Subcutaneous preadipocyte (primary cell): ENCODE data around the gene P4HA1. TPM values are rescaled to one million over a fixed set of nuclear protein-coding genes. Genes with fewer than 3 reads are reported as not detected.
A peak's percentile ranks its signal among the peaks of the same experiment; 100 is the strongest.

Experiments used
- small RNA-seq: library from RNA; depleted of rRNA; stranded (forward); fragments of <200 nt; gene quantifications from one replicate; pipeline ENCODE3, GENCODE V24; 2012
- total RNA-seq: library from RNA; depleted of rRNA; stranded (reverse); fragments of >200 nt; gene quantifications from 2 replicates; pipeline ENCODE4 v1.2.3, GENCODE V29; 2012

P4HA1 gene
- total RNA-seq = 135 and 144 TPM in 2 replicates

GRCh38 chr10:73096449-73097304 is at the start of gene P4HA1:
P4HA1 (minus strand) TSS chr10:73096866; CDS start chr10:73074883, 21,983 bp downstream.

GRCh38 chr10:73110345-73110849 is 13.7 kb upstream of the P4HA1 start, which contains the start of gene NUDT13:
NUDT13 (plus strand) TSS chr10:73110455; CDS start chr10:73114366, 3,911 bp downstream.

Small RNA genes lying within 50 kb of the gene (small RNA-seq; reads per million reads assigned to genes)
- gene RF00019 (not detected), gene SNORA11F (940 reads per million, percentile 99 among the genes with 10 or more reads in this experiment)

Other genes starting within 250 kb of the P4HA1 start
- 0.20 TPM in 1 of 2 replicates, not detected in the other for gene OIT3, start 203.1 kb downstream of the P4HA1 start, total RNA-seq
- gene PLA2G12B, start 142.1 kb downstream of the P4HA1 start, total RNA-seq = 0.37 TPM in 1 of 2 replicates, not detected in the other
- 1.2 and 2.9 TPM in 2 replicates for gene NUDT13, start 13.6 kb upstream of the P4HA1 start, total RNA-seq
- gene ECD, start 71.1 kb upstream of the P4HA1 start, total RNA-seq = 29.4 and 34.8 TPM in 2 replicates
- 22.9 and 23.5 TPM in 2 replicates for gene FAM149B1, start 71.3 kb upstream of the P4HA1 start, total RNA-seq
- gene DNAJC9, start 150.4 kb upstream of the P4HA1 start, total RNA-seq = 24.6 and 35.8 TPM in 2 replicates
- gene MRPS16, start 155.8 kb upstream of the P4HA1 start, total RNA-seq = 73.5 and 93.4 TPM in 2 replicates